Fibroblast of lung (primary cell): ENCODE results near the gene AFAP1.

Source experiments
- EZH2 ChIP-seq: IDR thresholded peaks from 2 replicates; pipeline ENCODE4 v1.5.1; 2012; ENCODE audit warnings: low read length, control low read depth, mild to moderate bottlenecking; ENCODE audit errors: missing control alignments
- TF ChIP-seq, protein P1 (sequence below), 2 donors: IDR thresholded peaks in 1 of 2; conservative IDR thresholded peaks in 1 of 2; 1 replicate in 1 of 2; 2 replicates in 1 of 2; pipeline ENCODE4 v1.5.1; 2011 to 2012; ENCODE audit warnings: low read length in 2 of 2, control low read depth in 1 of 2, inconsistent platforms in 1 of 2, low read depth in 1 of 2, mild to moderate bottlenecking in 1 of 2

DNA sequence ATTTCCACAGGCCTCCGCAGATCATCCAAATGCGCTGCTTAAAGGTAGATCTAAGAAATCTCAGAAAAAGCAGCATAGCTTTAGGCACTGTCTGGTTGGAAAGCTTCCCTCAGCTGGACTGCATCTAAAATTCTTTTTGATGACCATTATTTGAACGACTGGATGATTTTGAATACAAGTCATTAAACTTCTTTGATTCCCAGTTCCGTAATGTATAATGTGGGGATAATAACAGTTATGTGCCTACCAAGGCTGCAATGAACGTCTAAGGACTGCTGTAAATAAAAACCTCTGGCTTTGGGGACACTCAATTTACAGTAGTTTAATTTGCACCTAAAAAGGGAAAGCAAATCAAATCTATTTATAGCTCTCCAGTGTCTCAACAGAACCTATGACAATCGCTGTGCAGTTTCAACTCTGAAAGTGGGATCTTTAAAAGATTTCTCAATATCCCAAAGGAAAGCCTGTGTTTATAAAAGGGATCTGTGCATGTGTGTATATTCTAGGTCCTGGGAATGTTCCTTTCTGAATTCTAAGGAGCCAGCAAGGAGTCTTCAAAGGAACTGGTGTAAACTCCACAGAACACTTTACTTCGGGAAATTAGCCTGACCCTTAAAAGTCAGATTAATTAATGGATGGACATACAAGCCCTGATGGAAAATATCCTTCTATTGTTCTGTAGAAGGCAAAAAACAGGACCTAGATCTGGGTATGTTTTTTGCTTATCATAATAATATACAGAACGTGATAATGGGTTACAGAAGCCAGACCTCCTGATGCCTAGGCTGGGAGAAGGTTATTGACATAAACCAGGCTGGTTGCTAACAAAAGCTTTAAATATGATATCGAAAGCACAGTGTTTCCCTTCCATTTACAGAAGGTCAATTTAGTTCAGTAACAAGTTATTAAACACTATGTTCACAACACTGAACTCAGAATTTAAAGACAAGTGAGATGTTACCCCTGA lies 53.4 kb downstream of the AFAP1 start:
- TF ChIP-seq, protein P1, sequence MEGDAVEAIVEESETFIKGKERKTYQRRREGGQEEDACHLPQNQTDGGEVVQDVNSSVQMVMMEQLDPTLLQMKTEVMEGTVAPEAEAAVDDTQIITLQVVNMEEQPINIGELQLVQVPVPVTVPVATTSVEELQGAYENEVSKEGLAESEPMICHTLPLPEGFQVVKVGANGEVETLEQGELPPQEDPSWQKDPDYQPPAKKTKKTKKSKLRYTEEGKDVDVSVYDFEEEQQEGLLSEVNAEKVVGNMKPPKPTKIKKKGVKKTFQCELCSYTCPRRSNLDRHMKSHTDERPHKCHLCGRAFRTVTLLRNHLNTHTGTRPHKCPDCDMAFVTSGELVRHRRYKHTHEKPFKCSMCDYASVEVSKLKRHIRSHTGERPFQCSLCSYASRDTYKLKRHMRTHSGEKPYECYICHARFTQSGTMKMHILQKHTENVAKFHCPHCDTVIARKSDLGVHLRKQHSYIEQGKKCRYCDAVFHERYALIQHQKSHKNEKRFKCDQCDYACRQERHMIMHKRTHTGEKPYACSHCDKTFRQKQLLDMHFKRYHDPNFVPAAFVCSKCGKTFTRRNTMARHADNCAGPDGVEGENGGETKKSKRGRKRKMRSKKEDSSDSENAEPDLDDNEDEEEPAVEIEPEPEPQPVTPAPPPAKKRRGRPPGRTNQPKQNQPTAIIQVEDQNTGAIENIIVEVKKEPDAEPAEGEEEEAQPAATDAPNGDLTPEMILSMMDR (conservative IDR thresholded peaks at IDR 0.05 in 1 of 2, IDR thresholded peaks at IDR 0.05 in 1 of 2; ENCODE audit: low read depth in 1 of 2, low read length in 2 of 2): no peak
- TF ChIP-seq EZH2: no peak
